Upper lobe of left lung (tissue), 6 donors: ENCODE measurements around the gene ZBTB47. TPM values are rescaled to one million over a fixed set of nuclear protein-coding genes. Genes with fewer than 3 reads are reported as not detected.

ENCODE experiments used
- ATAC-seq, 2 donors: fragments of 200-7000 bp; cut with Tn5 transposase; one replicate each; pipeline ENCODE4 v1.9.1; 2022; ENCODE audit warnings: mild to moderate bottlenecking in 2 of 2, moderate library complexity in 2 of 2; ENCODE audit not compliant: low FRiP score in 2 of 2
- DNase-seq, 2 donors: peaks; one replicate each; pipeline ENCODE4 v3.0.0-alpha.2; 2019 to 2020
- H3K27ac ChIP-seq, 4 donors: fragments of 200-600 bp; sonication (generic); one replicate each; pipeline ENCODE4 v1.5.1; 2016 to 2019
- H3K27me3 ChIP-seq, 4 donors: fragments of 200-600 bp; sonication (generic); one replicate each; pipeline ENCODE4 v1.5.1; 2017 to 2019
- H3K36me3 ChIP-seq, 4 donors: fragments of 200-600 bp; sonication (generic); one replicate each; pipeline ENCODE4 v1.5.1; 2016 to 2019
- H3K4me1 ChIP-seq, 4 donors: fragments of 200-600 bp; sonication (generic); one replicate each; pipeline ENCODE4 v1.5.1; 2018 to 2019
- H3K4me3 ChIP-seq, 4 donors: fragments of 200-600 bp; sonication (generic); one replicate each; pipeline ENCODE4 v1.5.1; 2017 to 2019; ENCODE audit warnings: mild to moderate bottlenecking in 2 of 4, moderate library complexity in 1 of 4
- H3K9me3 ChIP-seq, 4 donors: fragments of 200-600 bp; sonication (generic); one replicate each; pipeline ENCODE4 v1.5.1; 2018 to 2019
- EP300 ChIP-seq, 4 donors: sonication (generic); formaldehyde crosslinking; IDR thresholded peaks; one replicate each; pipeline ENCODE4 v1.5.1; 2017; ENCODE audit warnings: antibody characterized with exemption in 4 of 4, control low read depth in 2 of 4
- POLR2A ChIP-seq, 4 donors: fragments of 450-650 bp; IDR thresholded peaks; one replicate each; pipeline ENCODE4 v1.5.1; 2016 to 2017; ENCODE audit warnings: antibody characterized with exemption in 4 of 4, mild to moderate bottlenecking in 2 of 4
- POLR2AphosphoS5 ChIP-seq, 2 donors: sonication (generic); formaldehyde crosslinking; IDR thresholded peaks; one replicate each; pipeline ENCODE4 v1.5.1; 2017; ENCODE audit warnings: antibody characterized with exemption in 2 of 2
- WGBS, 2 donors: methylation state at CpG; one replicate each; pipeline ENCODE4 v1.1.5; 2017 to 2018; 5-methylcytosine and 5-hydroxymethylcytosine counted together
- total RNA-seq, 6 donors: library from RNA; depleted of rRNA in 4 of 6; stranded (reverse); fragments of >200 nt in 4 of 6; gene quantifications; one replicate each; pipeline versions ENCODE4 v1.1.0 to v1.2.1, GENCODE V29; 2016 to 2021
- TF ChIP-seq, protein P1 (sequence below), 6 experiments: fragments of 450-650 bp in 4 of 6; fragments of 200-600 bp in 2 of 6; sonication (generic) in 2 of 6; IDR thresholded peaks; one replicate each; pipeline ENCODE4 v1.5.1; 2016 to 2019; ENCODE audit warnings: antibody characterized with exemption in 6 of 6
- donor health status: DM: no; HTN: no; CAD: no; lungs with moderate emphysema.
- donor health status: DM: no; HTN: yes; CAD: no; lungs with severe emphysema.

Gene ZBTB47
- total RNA-seq, 6 donors from 2014 or later, result 25.1 to 35.8 (median 29.9) TPM

DNA sequence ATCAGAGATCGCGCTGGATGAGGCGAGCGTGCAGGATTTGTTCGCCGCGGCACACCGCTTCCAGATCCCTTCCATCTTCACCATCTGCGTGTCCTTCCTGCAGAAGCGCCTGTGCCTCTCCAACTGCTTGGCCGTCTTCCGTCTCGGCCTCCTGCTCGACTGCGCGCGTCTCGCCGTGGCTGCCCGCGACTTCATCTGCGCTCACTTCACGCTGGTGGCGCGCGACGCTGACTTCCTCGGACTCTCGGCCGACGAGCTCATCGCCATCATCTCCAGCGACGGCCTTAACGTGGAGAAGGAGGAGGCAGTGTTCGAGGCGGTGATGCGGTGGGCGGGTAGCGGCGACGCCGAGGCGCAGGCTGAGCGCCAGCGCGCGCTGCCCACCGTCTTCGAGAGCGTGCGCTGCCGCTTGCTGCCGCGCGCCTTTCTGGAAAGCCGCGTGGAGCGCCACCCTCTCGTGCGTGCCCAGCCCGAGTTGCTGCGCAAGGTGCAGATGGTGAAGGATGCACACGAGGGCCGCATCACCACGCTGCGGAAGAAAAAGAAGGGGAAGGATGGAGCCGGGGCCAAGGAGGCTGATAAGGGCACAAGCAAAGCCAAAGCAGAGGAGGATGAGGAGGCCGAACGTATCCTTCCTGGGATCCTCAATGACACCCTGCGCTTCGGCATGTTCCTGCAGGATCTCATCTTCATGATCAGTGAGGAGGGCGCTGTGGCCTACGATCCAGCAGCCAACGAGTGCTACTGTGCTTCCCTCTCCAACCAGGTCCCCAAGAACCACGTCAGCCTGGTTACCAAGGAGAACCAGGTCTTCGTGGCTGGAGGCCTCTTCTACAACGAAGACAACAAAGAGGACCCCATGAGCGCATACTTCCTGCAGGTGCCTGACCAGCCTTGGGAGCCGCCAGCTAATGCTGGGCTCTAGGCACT, 32.7 kb downstream of the ZBTB47 start:
- Histone ChIP-seq H3K9me3 (no peaks in the 10 kb centered on the region), H3K4me1 (peaks cover 0 to 11% (median 9%) of the 10 kb centered on the region in 4 donors), H3K27me3 (peaks cover 0 to 12% (median 0%) of the 10 kb centered on the region in 4 donors), H3K36me3 (no peaks in the 10 kb centered on the region), H3K4me3 (peak overlapping the region in 1 of 4 donors; percentile 21), H3K27ac (no peak overlapping the region)
- DNase-seq, result no peak
- WGBS, 2 donors, result 42 to 61% methylated on average over 54 to 57 of the region's 80 CpGs
- no peak for ATAC-seq
- no peak for TF ChIP-seq EP300 (IDR thresholded peaks at IDR 0.05)

DNA sequence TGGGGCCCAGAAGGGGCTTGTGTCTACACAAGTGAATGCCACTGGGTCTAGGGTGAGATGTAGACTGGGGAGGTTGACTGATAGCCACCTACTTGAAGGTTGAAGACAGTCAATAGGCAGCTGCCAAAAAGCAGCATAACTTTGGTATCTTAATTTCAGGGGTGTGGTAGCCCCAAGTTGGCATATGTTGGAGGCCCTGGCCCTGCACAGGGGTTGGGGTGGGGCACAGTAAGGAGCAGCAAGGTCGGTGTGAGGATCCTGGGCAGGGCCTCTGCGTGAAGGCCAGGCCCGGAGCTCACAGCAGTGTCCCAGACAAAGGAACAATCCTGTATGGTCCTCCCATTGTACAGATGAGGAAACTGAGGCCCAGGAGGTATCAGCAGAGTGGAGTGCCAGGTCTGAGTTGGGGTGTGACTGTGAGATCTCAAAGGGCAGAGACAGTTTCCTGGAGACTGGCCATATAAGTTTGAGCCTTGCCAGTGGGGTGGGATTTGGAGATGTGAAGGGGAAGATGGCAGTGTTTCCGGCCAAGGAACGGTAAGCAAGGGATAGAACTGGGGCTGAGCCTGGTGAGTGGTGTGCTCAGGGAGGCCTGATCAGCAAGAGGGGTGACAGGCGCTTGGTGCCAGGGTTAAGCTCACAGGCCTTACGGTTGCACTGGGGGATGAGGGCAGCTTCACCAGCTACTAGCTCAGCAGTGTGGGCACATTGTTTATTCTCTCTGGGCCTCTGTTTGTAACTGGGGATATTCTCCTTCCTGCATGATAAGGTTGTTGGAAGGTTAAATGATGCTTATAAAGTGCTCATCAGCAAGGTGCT, 33.5 kb downstream of the ZBTB47 start:
- no peak for DNase-seq
- no peaks in the 10 kb centered on the region for H3K9me3 ChIP-seq
- peaks cover 0 to 11% (median 9%) of the 10 kb centered on the region in 4 donors for H3K4me1 ChIP-seq
- no peak for ATAC-seq
- H3K36me3 ChIP-seq, result no peaks in the 10 kb centered on the region
- WGBS, 2 donors, result 77 to 90% methylated on average over 7 of the region's 7 CpGs
- TF ChIP-seq EP300 (IDR thresholded peaks at IDR 0.05), result no peak
- no peak for TF ChIP-seq POLR2AphosphoS5 (IDR thresholded peaks at IDR 0.05)
- no peak for TF ChIP-seq POLR2A (IDR thresholded peaks at IDR 0.05)
- TF ChIP-seq, protein P1, sequence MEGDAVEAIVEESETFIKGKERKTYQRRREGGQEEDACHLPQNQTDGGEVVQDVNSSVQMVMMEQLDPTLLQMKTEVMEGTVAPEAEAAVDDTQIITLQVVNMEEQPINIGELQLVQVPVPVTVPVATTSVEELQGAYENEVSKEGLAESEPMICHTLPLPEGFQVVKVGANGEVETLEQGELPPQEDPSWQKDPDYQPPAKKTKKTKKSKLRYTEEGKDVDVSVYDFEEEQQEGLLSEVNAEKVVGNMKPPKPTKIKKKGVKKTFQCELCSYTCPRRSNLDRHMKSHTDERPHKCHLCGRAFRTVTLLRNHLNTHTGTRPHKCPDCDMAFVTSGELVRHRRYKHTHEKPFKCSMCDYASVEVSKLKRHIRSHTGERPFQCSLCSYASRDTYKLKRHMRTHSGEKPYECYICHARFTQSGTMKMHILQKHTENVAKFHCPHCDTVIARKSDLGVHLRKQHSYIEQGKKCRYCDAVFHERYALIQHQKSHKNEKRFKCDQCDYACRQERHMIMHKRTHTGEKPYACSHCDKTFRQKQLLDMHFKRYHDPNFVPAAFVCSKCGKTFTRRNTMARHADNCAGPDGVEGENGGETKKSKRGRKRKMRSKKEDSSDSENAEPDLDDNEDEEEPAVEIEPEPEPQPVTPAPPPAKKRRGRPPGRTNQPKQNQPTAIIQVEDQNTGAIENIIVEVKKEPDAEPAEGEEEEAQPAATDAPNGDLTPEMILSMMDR (IDR thresholded peaks at IDR 0.05), result no peak
- H3K27ac ChIP-seq, result no peak overlapping the region
- peaks cover 0 to 12% (median 0%) of the 10 kb centered on the region in 4 donors for H3K27me3 ChIP-seq
- H3K4me3 ChIP-seq, result no peak overlapping the region

DNA sequence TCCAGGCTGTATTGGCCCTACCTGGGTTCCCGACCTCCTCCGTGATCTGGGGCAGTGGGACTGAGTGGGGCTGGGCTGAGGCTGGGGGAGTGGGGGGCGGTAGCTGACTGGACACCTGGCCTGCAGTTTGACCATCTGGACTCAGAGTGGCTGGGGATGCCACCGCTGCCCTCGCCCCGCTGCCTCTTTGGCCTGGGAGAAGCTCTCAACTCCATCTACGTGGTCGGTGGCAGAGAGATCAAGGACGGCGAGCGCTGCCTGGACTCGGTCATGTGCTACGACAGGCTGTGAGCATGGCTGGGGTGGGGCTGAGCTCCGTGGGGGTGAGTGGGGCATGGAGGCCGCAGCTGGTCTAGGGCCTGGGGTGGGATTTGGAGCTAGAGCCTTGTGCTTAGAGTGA, 34.5 kb downstream of the ZBTB47 start:
- TF ChIP-seq POLR2A (IDR thresholded peaks at IDR 0.05) (no peak), EP300 (IDR thresholded peaks at IDR 0.05) (no peak), POLR2AphosphoS5 (IDR thresholded peaks at IDR 0.05) (no peak)
- TF ChIP-seq, protein P1 (IDR thresholded peaks at IDR 0.05), result no peak
- H3K9me3 ChIP-seq, result no peaks in the 10 kb centered on the region
- no peak overlapping the region for H3K4me3 ChIP-seq
- no peak overlapping the region for H3K27ac ChIP-seq
- no peaks in the 10 kb centered on the region for H3K36me3 ChIP-seq
- peaks cover 0 to 11% (median 9%) of the 10 kb centered on the region in 4 donors for H3K4me1 ChIP-seq
- WGBS, 2 donors, result 93 to 94% methylated on average over 13 to 15 of the region's 15 CpGs
- DNase-seq, result peak in 1 of 2 donors; percentile 66
- ATAC-seq, result no peak
- peaks cover 0 to 12% (median 0%) of the 10 kb centered on the region in 4 donors for H3K27me3 ChIP-seq

DNA sequence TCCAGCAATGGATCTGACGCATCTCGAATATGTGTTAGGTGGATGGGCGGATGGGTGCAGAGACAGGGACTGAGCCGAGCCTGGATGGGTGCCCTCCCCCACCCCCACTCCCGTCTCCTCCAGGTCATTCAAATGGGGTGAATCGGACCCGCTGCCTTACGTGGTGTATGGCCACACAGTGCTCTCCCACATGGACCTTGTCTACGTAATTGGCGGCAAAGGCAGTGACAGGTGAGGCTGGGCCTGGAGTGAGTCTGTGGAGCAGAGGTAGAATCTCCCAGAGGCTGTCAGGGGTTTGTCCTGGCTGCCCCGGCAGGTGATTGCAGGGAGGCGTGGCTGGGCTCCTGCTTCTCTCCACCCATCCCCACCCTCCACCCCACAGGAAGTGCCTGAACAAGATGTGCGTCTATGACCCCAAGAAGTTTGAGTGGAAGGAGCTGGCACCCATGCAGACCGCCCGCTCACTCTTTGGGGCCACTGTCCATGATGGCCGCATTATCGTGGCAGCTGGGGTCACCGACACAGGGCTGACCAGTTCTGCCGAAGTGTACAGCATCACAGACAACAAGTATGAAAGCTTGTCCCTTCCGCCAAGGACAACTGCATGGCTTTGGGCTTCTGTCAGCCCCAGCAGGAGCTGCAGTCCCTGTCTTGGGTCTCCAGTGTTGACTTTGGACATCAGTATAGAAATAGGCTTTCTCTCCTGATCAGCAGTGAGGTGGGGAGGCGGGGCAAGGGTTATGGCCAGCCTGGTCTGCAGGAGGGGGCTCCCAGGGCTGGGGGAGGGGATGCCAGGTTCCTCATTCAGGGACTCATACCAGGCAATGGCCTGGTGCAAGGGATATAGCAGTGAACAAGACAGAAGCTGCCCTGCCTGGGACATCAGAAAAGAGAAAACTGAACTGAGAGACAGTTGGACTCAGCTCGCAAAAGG, 35.3 kb downstream of the ZBTB47 start:
- Histone ChIP-seq H3K4me3 (no peak overlapping the region), H3K9me3 (no peaks in the 10 kb centered on the region), H3K27ac (no peak overlapping the region), H3K4me1 (peaks cover 0 to 11% (median 9%) of the 10 kb centered on the region in 4 donors), H3K36me3 (no peaks in the 10 kb centered on the region), H3K27me3 (peaks cover 0 to 12% (median 0%) of the 10 kb centered on the region in 4 donors)
- DNase-seq (no peak), ATAC-seq (no peak)
- 90 to 92% methylated on average over 8 to 22 of the region's 22 CpGs for WGBS, 2 donors
- TF ChIP-seq POLR2A (IDR thresholded peaks at IDR 0.05), result no peak
- TF ChIP-seq, protein P1 (IDR thresholded peaks at IDR 0.05), result no peak
- no peak for TF ChIP-seq EP300 (IDR thresholded peaks at IDR 0.05)
- TF ChIP-seq POLR2AphosphoS5 (IDR thresholded peaks at IDR 0.05), result no peak
